HepG2 (cell line): Measurements from ENCODE around the gene DNPEP. TPM values are rescaled to one million over a fixed set of nuclear protein-coding genes. Genes with fewer than 3 reads are reported as not detected.

Experiments used
- ESRRA ChIP-seq: sonication (generic); formaldehyde crosslinking; IDR thresholded peaks from 2 replicates; pipeline ENCODE4 v1.5.1; 2020; ENCODE audit warnings: mild to moderate bottlenecking, low read depth, missing genetic modification reagents
- FOSL2 ChIP-seq: sonication (generic); formaldehyde crosslinking; IDR thresholded peaks from 2 replicates; pipeline ENCODE4 v1.4.0; 2020; ENCODE audit warnings: missing genetic modification reagents
- FOXA3 ChIP-seq: IDR thresholded peaks from 2 replicates; pipeline ENCODE4 v1.6.1; 2016; ENCODE audit warnings: missing genetic modification reagents, missing compliant biosample characterization
- HOXD1 ChIP-seq: sonication (generic); formaldehyde crosslinking; IDR thresholded peaks from 2 replicates; pipeline ENCODE4 v1.5.0; 2020; ENCODE audit warnings: missing genetic modification reagents
- KDM4B ChIP-seq: sonication (generic); formaldehyde crosslinking; IDR thresholded peaks from 2 replicates; pipeline ENCODE4 v1.4.0; 2020; ENCODE audit warnings: missing genetic modification reagents
- NFATC3 ChIP-seq: sonication (generic); formaldehyde crosslinking; IDR thresholded peaks from 2 replicates; pipeline ENCODE4 v1.5.1; 2020; ENCODE audit warnings: mild to moderate bottlenecking, missing genetic modification reagents
- NFRKB ChIP-seq: fragments of 450-650 bp; IDR thresholded peaks from 2 replicates; pipeline ENCODE4 v1.6.1; 2017
- POGZ ChIP-seq: sonication (generic); formaldehyde crosslinking; IDR thresholded peaks from 2 replicates; pipeline ENCODE4 v1.4.0; 2020; ENCODE audit warnings: mild to moderate bottlenecking, missing genetic modification reagents
- SNAI1 ChIP-seq: sonication (generic); formaldehyde crosslinking; IDR thresholded peaks from 2 replicates; pipeline ENCODE4 v1.5.0; 2020; ENCODE audit warnings: mild to moderate bottlenecking, missing genetic modification reagents, borderline replicate concordance
- SNAPC2 ChIP-seq: sonication (generic); formaldehyde crosslinking; IDR thresholded peaks from 2 replicates; pipeline ENCODE4 v1.8.1; 2022; ENCODE audit warnings: mild to moderate bottlenecking, missing genetic modification reagents
- STAT5B ChIP-seq: sonication (generic); formaldehyde crosslinking; IDR thresholded peaks from 2 replicates; pipeline ENCODE4 v1.4.0; 2020; ENCODE audit warnings: missing genetic modification reagents
- TCF12 ChIP-seq, 2 experiments: fragments of 450-650 bp in 1 of 2; sonication (generic) in 1 of 2; formaldehyde crosslinking in 1 of 2; IDR thresholded peaks; 2 replicates each; pipeline versions ENCODE4 v1.6.1 to v1.8.0; 2017 to 2022; ENCODE audit warnings: antibody characterized with exemption in 1 of 2, mild to moderate bottlenecking in 1 of 2, missing genetic modification reagents in 1 of 2, moderate library complexity in 1 of 2
- ZFP82 ChIP-seq: sonication (generic); formaldehyde crosslinking; IDR thresholded peaks from 2 replicates; pipeline ENCODE4 v1.5.1; 2020; ENCODE audit warnings: mild to moderate bottlenecking, missing genetic modification reagents, borderline replicate concordance
- ZNF251 ChIP-seq: sonication (generic); formaldehyde crosslinking; IDR thresholded peaks from 2 replicates; pipeline ENCODE4 v1.9.0; 2021; ENCODE audit warnings: mild to moderate bottlenecking, missing genetic modification reagents
- ZNF367 ChIP-seq: sonication (generic); formaldehyde crosslinking; IDR thresholded peaks from 2 replicates; pipeline ENCODE4 v1.4.0; 2020; ENCODE audit warnings: missing genetic modification reagents, borderline replicate concordance
- ZNF569 ChIP-seq: sonication (generic); formaldehyde crosslinking; IDR thresholded peaks from 2 replicates; pipeline ENCODE4 v1.5.0; 2020; ENCODE audit warnings: mild to moderate bottlenecking, missing genetic modification reagents, moderate library complexity, borderline replicate concordance
- ZNF749 ChIP-seq: sonication (generic); formaldehyde crosslinking; IDR thresholded peaks from 2 replicates; pipeline ENCODE4 v1.8.0; 2022; ENCODE audit warnings: mild to moderate bottlenecking, missing genetic modification reagents, moderate library complexity, borderline replicate concordance
- polyA plus RNA-seq, 8 experiments: library from polyadenylated mRNA; depleted of rRNA in 3 of 8; stranded (reverse) in 7 of 8; unstranded in 1 of 8; fragments of >200 nt; fragmentation: Illumina TruSeq in 4 of 8; extraction: Trizol in 4 of 8; gene quantifications; 2 replicates each; pipeline versions ENCODE4 v1.2.1 to v1.2.3, GENCODE V29; 2011 to 2016; ENCODE audit warnings: low read depth in 4 of 8, missing spikeins in 1 of 8, mixed read lengths in 1 of 8; ENCODE audit not compliant: insufficient read depth in 1 of 8
- total RNA-seq, 5 experiments: library from RNA; depleted of rRNA; stranded (reverse); fragments of >200 nt; fragmentation: Illumina TruSeq; extraction: Trizol; gene quantifications; 2 replicates each; pipeline ENCODE4 v1.2.3, GENCODE V29; 2016; ENCODE audit warnings: low read depth in 1 of 5
- TF ChIP-seq, protein P1 (sequence below): sonication (generic); formaldehyde crosslinking; IDR thresholded peaks from 2 replicates; pipeline ENCODE4 v1.4.0; 2020; ENCODE audit warnings: missing genetic modification reagents, borderline replicate concordance
- TF ChIP-seq, protein P2 (sequence below): sonication (generic); formaldehyde crosslinking; IDR thresholded peaks from 2 replicates; pipeline ENCODE4 v1.5.0; 2020; ENCODE audit warnings: mild to moderate bottlenecking, missing genetic modification reagents
- TF ChIP-seq, protein P3 (sequence below): sonication (generic); formaldehyde crosslinking; IDR thresholded peaks from 2 replicates; pipeline ENCODE4 v1.4.0; 2020; ENCODE audit warnings: missing genetic modification reagents
- TF ChIP-seq, protein P4 (sequence below): sonication (generic); formaldehyde crosslinking; IDR thresholded peaks from 2 replicates; pipeline ENCODE4 v1.8.0; 2023; ENCODE audit warnings: mild to moderate bottlenecking, missing genetic modification reagents

DNPEP gene
- total and polyA plus RNA-seq, 2 of the 13 experiments (the other 11 are each of a cell fraction or from before 2014, with no cell fraction given): 104 to 109 TPM

DNA sequence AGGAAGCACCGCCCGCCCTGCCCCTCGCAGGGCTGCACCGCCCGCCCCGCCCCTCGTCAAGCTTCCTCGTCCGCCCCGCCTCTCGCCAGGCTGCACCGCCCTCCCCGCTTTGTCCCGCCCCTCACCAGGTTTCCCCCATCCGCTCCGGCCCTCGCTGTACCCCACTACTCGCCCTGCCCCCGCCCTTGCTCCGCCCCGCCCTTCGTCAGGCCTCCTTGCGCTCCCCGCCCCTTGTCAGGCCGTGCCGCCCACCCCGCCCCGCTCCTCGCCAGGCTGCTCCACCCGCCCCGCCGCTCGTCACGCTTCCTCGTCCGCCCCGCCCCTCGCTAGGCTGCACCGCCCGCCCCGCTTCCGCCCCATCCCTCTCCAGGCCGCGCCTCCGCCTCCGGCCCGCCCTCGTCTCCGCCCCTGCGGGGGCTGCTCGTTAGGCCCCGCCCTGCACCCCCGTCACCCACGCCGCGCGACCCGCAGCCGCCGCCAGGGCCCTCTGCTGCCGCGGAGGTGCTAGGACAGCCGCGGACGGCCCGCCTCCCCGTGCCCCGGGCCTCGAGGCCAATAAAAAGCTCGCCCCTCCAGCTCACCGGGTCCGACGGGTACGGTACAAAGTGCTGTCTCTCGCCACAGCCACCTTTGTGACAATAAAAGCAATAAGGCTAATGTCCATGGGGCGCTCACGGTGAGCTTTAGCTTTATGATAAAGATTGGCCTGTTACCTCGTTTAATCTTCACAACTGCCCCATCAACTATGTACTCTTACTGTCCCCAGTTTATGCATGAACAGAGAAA is 602 bp upstream of the DNPEP start (continued):
- TF ChIP-seq TCF12 (IDR thresholded peaks at IDR 0.05): no peak
- no peak; the same call in 1 of the 2 replicates for TF ChIP-seq TCF12 (CRISPR knock-in tag; IDR thresholded peaks at IDR 0.05)
- TF ChIP-seq STAT5B: no peak
- TF ChIP-seq, protein P1, sequence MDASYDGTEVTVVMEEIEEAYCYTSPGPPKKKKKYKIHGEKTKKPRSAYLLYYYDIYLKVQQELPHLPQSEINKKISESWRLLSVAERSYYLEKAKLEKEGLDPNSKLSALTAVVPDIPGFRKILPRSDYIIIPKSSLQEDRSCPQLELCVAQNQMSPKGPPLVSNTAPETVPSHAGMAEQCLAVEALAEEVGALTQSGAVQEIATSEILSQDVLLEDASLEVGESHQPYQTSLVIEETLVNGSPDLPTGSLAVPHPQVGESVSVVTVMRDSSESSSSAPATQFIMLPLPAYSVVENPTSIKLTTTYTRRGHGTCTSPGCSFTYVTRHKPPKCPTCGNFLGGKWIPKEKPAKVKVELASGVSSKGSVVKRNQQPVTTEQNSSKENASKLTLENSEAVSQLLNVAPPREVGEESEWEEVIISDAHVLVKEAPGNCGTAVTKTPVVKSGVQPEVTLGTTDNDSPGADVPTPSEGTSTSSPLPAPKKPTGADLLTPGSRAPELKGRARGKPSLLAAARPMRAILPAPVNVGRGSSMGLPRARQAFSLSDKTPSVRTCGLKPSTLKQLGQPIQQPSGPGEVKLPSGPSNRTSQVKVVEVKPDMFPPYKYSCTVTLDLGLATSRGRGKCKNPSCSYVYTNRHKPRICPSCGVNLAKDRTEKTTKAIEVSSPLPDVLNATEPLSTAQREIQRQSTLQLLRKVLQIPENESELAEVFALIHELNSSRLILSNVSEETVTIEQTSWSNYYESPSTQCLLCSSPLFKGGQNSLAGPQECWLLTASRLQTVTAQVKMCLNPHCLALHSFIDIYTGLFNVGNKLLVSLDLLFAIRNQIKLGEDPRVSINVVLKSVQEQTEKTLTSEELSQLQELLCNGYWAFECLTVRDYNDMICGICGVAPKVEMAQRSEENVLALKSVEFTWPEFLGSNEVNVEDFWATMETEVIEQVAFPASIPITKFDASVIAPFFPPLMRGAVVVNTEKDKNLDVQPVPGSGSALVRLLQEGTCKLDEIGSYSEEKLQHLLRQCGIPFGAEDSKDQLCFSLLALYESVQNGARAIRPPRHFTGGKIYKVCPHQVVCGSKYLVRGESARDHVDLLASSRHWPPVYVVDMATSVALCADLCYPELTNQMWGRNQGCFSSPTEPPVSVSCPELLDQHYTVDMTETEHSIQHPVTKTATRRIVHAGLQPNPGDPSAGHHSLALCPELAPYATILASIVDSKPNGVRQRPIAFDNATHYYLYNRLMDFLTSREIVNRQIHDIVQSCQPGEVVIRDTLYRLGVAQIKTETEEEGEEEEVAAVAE: no peak
- no peak for TF ChIP-seq ZFP82 (CRISPR knock-in tag)
- TF ChIP-seq SNAI1 (CRISPR knock-in tag): no peak
- no peak for TF ChIP-seq ZNF367 (CRISPR knock-in tag)
- TF ChIP-seq, protein P2, sequence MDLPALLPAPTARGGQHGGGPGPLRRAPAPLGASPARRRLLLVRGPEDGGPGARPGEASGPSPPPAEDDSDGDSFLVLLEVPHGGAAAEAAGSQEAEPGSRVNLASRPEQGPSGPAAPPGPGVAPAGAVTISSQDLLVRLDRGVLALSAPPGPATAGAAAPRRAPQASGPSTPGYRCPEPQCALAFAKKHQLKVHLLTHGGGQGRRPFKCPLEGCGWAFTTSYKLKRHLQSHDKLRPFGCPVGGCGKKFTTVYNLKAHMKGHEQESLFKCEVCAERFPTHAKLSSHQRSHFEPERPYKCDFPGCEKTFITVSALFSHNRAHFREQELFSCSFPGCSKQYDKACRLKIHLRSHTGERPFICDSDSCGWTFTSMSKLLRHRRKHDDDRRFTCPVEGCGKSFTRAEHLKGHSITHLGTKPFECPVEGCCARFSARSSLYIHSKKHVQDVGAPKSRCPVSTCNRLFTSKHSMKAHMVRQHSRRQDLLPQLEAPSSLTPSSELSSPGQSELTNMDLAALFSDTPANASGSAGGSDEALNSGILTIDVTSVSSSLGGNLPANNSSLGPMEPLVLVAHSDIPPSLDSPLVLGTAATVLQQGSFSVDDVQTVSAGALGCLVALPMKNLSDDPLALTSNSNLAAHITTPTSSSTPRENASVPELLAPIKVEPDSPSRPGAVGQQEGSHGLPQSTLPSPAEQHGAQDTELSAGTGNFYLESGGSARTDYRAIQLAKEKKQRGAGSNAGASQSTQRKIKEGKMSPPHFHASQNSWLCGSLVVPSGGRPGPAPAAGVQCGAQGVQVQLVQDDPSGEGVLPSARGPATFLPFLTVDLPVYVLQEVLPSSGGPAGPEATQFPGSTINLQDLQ (CRISPR knock-in tag): no peak
- TF ChIP-seq NFATC3 (CRISPR knock-in tag): no peak
- peak; percentile 66 for TF ChIP-seq FOXA3 (CRISPR knock-in tag)
- TF ChIP-seq NFRKB: no peak
- TF ChIP-seq ESRRA (CRISPR knock-in tag): no peak; the same call in none of the 2 replicates
- peak; percentile 63; the same call in 1 of the 2 replicates for TF ChIP-seq POGZ (CRISPR knock-in tag)
- TF ChIP-seq, protein P3, sequence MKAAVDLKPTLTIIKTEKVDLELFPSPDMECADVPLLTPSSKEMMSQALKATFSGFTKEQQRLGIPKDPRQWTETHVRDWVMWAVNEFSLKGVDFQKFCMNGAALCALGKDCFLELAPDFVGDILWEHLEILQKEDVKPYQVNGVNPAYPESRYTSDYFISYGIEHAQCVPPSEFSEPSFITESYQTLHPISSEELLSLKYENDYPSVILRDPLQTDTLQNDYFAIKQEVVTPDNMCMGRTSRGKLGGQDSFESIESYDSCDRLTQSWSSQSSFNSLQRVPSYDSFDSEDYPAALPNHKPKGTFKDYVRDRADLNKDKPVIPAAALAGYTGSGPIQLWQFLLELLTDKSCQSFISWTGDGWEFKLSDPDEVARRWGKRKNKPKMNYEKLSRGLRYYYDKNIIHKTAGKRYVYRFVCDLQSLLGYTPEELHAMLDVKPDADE: no peak
- TF ChIP-seq KDM4B (CRISPR knock-in tag): no peak
- TF ChIP-seq FOSL2: no peak
- TF ChIP-seq, protein P4, sequence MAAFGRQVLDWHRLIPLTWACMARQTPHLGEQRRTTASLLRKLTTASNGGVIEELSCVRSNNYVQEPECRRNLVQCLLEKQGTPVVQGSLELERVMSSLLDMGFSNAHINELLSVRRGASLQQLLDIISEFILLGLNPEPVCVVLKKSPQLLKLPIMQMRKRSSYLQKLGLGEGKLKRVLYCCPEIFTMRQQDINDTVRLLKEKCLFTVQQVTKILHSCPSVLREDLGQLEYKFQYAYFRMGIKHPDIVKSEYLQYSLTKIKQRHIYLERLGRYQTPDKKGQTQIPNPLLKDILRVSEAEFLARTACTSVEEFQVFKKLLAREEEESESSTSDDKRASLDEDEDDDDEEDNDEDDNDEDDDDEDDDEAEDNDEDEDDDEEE: no peak
- no peak for TF ChIP-seq ZNF569 (CRISPR knock-in tag)
- TF ChIP-seq ZNF749 (CRISPR knock-in tag): 0 out of 2 replicates have a peak, but pooled peaks have one; percentile 37
- no peak for TF ChIP-seq ZNF251 (CRISPR knock-in tag)
- TF ChIP-seq SNAPC2 (CRISPR knock-in tag): no peak
- 0 out of 2 replicates have a peak, but pooled peaks have one; percentile 20 for TF ChIP-seq HOXD1
